ENCODE data around the gene DNAH7.
"Not testable (repeated sequence)": the region's sequence is repeated elsewhere in the genome, so short reads cannot be mapped to it uniquely, and the experiment has no call there.

The DNAH7 gene

GRCh38 chr2:196068271-196069209, at the start of gene DNAH7:
Gene DNAH7, minus strand, starts transcription at chr2:196068837. Its CDS starts 126 bp downstream, at chr2:196068711.
- no peak for DNase-seq

GRCh38 chr2:196117214-196117705, 48.6 kb upstream of the DNAH7 start:
- no peak for DNase-seq

DNA sequence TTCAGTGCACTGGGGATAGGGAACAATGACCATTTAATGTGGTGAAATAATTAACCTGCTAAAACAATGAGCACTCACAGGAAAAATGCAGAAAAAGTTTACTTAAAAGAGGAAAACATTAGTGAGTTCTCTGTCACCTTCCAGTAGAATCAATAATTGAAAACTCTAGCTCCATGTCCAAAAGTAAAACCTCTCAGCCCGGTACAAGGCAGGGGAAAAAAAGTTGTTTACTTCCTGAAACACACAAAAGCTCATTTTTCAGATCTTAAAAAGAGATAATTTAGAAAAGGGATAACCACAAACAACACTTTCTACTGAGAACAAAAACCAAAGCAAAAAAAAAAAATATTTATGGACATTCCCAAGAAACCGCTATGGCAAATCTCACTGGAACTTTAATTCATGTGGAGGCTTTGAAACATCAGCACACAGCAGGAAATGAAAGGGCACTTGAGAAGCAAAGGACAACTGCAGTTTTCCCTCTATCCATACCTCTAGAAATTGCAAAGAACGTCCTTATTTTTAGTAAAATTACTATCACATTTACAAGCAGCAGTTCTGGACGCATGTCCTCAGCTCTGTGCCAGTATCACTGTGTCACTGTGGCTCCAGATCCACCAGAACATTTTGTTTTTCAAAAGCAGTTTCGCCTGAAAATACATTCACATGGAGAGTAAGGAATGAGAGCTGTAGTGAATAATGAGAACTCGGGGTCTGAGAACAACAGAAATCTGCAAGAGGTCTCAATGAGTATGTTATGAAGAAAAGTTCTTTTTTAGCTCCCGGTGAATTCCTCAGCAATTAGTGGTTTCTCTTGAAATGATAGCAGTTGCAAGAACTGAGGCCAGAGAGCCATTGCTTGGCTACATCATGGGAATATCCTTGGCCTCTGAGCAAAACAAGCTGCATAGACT, 44.7 kb upstream of the DNAH7 start:
- DNase-seq, result no peak

GRCh38 chr2:196112418-196113034, 43.9 kb upstream of the DNAH7 start:
- DNase-seq, result no peak

DNA sequence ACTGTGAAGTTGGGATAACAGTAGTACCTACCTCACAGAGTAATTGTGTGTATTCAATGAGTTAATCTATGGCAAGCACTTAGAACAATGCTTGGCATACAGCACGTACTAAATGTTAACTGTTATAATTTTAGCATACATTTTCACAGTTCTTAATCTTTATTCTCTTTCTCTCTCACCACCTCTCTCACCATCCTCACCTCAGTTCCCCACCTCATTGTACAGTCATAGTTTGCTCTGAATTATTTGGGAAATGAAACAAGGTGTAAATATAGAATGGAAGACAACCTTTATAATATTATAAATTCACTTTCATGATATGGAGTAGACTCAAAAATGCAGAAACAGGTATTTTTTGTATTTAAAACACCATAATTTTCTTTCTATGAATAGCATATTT, 40.0 kb upstream of the DNAH7 start:
- DNase-seq, result no peak

DNA sequence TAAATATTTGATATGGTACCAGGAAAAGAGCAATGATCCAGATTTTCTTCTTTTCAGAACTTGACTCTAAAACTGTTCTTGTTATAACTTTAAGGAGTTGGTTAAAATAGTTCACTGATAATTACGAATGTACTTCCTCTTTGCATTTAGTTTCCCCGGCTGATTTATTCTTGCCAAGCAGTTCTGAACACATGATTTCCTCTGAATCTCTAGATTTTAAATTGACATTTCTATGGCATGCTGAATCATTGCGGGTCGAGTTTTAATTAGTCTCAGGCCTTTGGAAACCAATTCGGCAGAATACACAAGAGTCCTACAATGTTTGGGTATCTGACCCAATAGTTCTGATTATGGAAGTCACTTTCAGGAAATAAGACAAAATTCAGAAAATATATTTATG, 37.3 kb upstream of the DNAH7 start:
- no peak for DNase-seq

DNA sequence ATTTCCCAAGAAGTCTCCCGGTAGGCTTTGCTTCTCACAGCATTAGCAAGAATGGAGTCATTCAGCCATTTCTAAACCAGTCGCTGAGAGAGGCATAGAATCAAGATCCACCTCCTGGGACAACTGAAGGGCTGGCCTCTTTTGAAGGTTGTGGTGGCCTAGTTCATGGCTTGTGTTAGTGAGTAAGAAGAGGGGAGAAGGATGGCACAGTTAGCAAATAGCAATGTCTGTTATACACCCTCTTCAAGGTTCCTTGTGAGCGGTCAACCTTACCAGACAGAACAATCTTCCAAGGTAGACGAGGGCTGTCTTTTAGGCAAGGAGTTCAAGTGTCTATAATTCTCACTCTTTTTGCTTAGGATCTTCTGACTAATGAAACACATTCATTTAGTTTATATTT, 35.4 kb upstream of the DNAH7 start:
- no peak for DNase-seq

GRCh38 chr2:196103626-196104025, 35.0 kb upstream of the DNAH7 start:
- no peak for DNase-seq

- DNase-seq, result no peak
Measured at GRCh38 chr2:196101325-196101991, 32.8 kb upstream of the DNAH7 start.

DNA sequence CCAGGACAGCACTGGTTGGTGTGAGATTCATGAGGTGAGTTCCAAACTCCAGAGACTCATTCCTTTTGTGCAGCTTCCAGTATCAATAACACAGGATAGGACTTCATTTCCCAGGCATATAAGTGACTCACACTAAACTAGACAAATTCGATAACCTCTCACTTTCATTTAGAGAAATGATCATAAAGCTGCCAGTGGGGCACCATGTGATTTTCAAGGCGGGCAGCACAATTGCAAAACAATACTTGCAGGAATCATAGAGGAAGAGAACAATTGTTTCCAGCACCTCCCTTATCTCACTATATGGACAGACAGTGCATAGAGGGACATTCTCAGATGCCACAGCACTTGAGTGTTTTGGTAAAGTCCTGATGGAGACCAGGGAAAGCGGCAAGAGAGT, 31.3 kb upstream of the DNAH7 start:
- no peak for DNase-seq

GRCh38 chr2:196097864-196098660, 29.4 kb upstream of the DNAH7 start:
- no peak for DNase-seq

DNA sequence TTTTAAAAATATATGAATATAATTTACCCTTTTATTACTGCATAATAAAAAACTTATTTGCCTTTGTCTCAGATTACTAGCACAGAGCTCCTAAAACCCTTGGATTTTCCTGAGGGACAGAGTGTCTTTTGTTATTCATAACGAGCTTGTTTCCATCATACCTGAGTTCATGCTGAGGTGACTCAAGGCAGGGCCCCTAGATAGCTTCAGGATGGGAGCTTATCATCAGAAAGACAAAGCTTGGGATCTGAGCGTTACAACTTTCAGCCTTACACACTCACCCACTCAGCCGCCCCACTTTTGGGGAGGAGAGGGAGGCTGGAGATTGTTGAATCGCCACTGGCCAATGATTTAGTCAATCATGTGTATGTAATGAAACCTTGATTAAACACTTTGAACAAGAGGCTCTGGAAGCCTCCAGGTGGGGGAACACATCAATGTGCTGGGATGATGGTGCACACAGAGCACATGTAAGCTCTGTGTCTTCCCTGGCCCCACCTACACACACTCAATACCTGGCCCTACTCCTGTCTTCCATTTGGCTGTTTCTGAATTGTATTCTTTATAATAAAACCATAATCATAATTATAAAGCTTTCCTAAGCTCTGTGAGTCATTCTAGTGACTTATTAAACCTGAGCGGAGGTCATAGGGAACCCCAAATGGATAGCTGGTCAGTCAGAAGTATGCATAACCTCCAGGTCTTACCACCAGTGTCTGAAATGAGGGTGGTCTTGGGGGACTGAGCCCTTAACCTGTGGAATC, 28.5 kb upstream of the DNAH7 start:
- DNase-seq, result no peak

GRCh38 chr2:196096264-196096663, 27.6 kb upstream of the DNAH7 start:
- no peak for DNase-seq

- DNase-seq, result not testable (repeated sequence)
Measured at GRCh38 chr2:196089448-196089847, 20.8 kb upstream of the DNAH7 start.

GRCh38 chr2:196088203-196088602, 19.6 kb upstream of the DNAH7 start:
- no peak for DNase-seq

DNA sequence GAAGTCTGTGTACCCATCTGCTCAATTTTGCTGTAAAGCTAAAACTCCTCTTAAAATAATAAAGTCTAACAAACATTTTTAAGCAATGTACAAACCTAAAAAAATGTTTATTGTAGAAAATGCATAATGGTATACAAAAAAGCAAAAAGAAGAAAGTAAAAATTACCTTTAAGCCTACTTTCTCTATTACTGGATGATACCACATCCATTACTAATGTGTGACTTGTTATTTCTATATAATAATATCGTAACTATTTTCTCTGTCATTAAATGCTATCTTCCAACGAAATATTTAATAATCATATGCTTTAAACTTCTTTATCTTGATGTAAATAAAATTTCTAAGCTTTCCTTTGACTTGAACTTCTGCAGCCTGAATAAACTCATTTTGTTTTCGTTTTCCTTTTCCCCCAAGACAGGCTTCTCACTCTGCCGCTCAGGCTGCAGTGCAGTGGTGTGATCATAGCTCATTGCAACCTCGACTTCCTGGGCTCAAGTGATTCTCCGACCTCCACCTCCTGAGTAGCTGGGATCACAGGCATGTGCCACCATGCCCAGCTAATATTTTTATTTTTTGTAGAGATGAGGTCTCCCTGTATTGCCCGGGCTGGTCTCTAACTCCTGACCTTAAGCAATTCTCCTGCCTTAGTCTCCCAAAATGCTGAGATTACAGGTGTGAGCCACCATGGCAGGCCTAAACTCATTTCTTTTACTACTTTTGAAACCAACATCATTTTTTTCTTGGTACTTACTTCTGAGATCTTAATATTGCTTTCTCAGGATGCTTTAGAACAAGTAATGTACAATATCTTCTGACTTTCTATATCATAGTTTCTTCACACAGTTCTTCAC, 18.1 kb upstream of the DNAH7 start:
- DNase-seq, result no peak

DNA sequence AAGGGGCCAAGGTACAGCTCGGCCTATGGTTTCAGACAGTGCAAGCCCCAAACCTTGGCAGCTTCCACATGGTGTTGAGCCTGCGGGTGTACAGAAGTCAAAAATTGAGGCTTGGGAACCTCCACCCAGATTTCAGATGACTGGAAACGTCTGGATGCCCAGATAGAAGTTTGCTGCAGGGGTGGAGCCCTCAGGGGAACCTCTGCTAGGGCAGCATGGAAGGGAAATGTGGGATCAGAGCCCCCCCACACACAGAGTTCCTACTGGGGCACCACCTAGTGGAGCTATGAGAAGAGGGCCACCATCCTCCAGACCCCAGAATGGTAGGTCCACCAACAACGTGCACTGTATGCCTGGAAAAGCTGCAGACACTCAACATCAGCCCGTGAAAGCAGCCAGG, 15.0 kb upstream of the DNAH7 start:
- DNase-seq, result no peak

DNA sequence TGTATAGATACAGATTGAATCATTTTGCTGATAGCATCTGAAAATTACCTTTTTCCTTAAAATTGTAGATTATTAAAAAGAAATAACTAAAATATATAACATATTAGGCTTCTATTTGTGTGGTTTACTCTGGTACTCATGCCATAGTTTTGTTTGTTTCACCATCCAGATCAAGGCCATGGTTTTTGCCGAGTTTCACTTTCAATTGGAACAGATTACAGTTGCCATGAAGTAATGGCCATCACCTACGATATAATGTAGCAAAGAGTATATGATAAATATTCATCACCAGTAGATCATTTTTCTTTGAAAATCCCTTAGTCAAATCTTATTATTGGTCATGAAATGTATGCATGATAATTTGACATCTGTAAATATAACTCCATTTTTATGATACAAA, 11.9 kb upstream of the DNAH7 start:
- DNase-seq, result no peak

- no peak for DNase-seq
Measured at GRCh38 chr2:196079052-196079451, 10.4 kb upstream of the DNAH7 start.

DNA sequence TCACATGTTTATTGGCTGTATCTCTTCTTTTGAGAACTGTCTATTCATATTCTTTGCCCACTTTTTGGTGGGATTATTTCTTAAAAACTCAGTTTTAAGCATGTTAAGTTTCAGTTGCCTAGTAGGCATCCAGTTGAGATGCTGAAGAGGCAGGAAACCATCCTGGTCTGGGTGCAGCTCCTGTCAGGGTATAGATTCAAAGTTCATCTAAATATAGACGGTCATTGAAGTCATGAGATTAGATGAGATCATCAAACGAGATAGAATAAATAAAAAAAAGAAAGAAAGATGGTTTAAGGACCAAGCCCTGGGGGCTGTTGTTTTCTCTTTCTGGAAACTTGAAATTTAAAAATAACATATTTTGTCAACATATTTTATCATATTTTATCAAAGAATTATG, 9.2 kb upstream of the DNAH7 start:
- no peak for DNase-seq

All from cerebellar nuclear complex (tissue), 1 donor.